NOMO-1 treated with dmso at 0.1 percent for 144 hours (cell line): ENCODE data around the gene BCAS4.

Source experiments
- DNase-seq: peaks from one replicate; lab custom pipeline; 2025; ENCODE audit not compliant: unreplicated experiment; lab: John Stamatoyannopoulos, UW

BCAS4 gene

DNA sequence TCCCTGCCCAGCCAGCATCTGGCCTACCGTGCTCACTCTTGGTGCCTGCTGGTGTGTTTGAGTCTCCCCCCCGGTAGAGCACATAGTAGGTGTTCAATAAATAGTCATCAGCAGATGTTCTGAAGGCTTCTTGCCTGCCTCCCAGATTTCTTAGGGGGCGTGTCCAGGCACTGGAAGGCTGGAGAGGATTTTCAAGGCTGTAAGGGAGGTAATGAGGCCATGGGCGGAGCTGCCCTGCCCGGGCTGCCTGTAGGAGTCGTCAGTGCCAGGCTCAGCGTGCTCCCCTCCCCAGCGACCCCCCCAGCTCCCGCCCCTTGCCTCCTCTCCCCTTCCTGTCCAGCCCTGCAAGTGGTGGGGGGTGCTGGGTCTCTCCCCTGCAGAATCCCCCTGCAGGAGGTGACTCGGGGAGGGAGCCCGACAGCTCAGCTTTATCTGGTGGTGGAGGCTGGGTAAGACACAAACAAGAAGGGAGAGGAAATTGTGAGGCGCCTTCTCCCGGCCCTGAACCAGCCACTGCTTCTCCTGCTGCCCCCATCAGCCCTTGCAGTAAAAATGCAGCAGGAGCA is 55.9 kb downstream of the BCAS4 start:
- DNase-seq, result no peak

DNA sequence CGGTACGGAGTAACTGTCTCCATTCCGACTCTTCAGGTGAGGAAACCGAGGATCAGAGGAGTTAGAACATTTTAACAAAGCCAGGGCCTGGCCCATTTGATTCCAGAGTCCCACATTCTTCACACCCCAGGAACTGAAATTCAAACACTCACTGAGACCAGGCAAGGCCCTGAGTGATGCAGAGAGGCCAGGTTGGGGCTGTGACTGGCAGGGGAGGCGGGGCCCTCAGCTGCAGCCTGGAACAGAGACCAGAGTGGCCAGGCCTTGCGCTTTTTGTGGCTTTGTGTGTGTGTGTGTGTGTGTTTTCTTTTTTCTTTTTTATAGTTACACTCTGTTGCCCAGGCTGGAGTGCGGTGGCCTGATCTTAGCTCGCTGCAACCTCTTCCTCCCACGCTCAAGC is 57.2 kb downstream of the BCAS4 start:
- DNase-seq, result no peak

DNA sequence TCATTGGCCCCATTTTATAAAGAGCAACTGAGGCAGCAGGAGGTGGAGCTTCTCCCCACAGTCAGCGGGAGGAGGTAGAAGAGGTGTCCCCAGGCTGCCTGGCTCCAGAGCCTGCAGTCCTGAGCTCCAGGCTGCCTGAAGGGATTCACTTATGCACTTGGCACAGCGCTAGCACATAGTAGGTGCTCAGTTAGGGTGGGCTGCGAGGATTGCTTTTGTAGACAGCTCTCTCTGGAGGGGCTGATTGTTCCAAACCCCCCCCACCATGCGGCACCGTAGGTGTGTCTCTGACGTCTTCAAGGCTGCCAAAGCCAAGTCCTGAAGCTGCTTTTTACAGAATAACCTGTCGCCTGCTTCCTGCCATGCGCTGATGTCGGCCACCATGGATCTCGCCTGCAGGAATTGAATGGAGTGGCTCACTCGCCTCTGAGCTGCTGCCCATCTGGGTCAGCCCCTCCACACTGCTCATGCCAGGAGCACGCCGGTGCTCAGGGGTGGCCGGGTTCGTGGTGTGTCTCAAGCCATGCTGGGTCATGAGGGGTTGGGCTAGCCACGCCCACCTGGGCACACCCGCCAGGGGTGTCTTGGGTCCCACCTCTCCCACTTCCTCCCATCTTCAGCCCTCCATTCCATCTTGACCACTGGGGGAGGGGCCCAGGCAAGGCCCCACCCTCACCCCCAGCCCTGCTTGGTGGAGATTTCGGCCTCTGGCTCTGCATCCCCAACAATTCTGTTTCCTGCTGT is 59.8 kb downstream of the BCAS4 start:
- DNase-seq, result no peak

DNA sequence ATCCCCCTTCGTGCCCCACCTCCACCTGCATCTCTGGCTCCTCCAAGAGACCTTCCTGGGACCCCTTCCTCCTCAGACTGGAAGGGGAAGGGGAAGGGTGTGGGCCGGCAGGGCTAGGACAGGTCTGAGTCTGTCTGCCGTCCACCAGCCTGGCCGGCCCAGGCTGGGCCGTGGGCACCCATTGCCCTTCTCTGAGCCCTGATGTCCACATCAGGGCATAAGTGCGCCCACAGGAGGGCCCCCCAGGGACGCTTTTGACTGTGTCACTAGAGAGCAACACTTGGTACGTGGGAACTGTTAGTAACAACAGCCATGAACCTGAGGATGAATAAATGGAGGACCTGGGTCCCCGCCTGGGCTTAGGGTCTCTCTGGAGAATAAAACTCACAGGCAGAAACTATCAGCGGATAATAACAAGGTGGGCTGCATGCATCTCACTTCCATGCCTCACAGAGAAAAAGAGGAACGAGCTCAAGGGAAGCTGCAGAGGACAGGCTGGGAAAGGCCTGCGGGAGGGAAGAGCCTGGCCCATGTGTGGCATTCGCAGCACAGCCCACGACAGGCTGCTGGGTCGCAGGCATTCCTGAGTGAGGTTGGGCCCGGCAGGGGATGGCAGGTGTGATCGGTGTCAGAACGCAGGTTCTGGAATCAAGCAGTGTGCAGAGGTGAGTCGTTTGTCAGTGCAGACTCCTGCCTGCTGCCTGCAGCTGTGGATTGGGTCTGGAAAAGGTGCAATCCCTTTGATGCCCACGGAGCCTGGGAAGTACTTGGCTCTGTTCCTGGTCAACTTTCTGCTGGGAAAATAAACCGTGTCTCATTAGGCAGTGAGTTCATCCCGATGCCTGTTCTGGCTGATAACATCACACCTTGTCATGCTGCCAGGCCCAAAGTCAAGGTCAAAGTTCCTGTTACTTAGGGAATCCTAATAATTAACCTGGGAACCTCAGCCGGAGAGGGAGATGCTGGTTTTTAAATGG is 60.9 kb downstream of the BCAS4 start:
- no peak for DNase-seq

DNA sequence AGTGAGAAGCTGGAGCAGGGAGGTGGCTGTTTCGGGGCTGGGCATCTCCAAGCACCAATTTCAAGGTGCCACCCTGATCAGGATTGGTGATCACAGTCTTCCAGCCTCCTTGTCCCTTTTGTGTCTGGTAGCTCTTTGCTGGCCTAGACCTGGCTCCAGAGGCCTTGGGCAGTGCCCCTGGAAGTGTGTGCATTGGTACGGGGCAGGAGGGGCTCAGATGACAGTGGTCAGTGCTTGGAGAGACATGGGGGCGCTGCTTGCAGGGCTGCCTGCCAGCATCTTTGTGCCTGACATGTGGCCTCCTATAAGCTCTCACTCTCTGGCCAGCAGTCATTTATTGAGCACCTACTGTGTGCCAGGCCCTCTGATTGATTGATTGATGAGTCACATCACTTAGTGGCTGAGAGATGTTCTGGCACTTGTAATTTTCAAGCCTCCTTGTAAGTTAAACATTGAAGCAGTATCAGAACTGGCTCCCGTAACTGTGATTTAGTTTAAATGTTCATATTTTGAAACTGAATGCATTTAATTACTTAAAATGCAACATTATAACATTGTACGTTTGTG is 61.7 kb downstream of the BCAS4 start:
- DNase-seq, result no peak

DNA sequence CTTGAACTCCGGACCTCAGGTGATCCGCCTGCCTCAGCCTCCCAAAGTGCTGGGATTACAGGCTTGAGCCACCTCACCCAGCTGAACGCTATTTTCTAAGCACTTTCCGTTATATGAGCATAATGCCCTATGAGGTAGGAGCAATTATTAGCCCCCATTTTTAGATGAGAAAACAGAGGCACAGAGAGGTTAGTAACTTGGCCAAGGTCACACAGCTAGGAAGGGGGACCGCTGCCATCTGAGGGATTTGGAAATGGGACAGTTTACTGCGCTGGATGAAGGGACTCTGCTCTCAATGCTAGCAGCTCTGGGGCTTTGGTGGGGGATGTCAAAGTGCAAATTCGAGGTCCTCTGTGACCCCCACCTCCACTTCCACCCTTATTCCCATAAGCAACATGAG is 62.5 kb downstream of the BCAS4 start:
- DNase-seq, result no peak

DNA sequence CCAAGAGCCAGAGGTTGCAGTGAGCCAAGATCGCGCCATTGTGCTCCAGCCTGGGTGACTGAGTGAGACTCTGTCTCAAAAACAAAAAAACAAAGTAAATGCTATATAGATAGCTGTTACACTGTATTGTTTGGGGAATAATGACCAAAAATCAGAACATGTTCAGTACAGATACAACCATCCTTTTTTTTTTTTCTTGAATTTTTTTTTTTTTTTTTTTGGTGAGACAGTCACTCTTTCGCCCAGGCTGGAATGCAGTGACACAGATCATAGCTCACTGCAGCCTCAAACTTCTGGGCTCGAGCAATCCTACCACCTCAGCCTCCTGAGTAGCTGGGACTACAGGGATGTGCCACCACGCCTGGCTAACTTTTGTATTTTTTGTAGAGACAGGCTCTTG is 63.7 kb downstream of the BCAS4 start:
- DNase-seq, result no peak

DNA sequence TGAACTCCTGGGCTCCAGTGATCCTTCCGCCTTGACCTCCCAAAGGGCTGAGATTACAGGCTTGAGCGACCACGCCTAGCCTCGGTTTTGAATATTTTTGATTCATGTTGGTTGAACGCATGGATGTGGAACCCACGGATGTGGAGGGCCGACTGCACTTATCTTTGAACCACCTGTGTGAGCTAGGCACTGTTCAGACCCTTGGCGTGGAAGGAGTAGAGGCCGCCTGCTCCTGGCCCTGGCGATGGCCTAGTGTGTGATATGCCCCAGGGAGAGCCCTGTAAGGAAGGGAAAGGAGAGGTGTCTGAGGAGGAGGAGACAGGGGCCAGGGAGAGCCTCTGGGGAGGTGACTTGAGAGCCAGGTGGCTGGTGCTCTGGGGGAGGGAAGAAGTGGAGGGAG is 64.3 kb downstream of the BCAS4 start:
- DNase-seq, result no peak

DNA sequence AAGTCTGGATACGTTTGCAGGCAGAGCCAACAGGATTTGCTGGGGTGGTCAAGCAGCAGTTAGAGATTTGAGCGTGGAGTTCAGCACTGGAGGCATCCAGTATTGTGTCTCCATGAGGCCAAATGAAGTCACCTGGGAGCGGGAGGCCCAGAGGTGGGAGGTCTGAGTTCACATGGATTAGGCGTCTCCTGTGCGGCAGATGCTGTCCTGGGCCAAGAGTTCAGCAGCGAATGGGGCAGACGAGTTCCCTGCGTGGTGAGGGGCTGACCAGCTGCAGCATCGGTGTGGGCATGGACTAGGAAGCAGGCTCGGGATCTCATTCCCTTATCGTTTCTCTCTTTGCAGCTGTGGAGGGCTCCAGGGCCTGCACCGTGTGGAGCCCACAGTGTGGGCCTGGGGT is 66.2 kb downstream of the BCAS4 start:
- DNase-seq, result no peak

DNA sequence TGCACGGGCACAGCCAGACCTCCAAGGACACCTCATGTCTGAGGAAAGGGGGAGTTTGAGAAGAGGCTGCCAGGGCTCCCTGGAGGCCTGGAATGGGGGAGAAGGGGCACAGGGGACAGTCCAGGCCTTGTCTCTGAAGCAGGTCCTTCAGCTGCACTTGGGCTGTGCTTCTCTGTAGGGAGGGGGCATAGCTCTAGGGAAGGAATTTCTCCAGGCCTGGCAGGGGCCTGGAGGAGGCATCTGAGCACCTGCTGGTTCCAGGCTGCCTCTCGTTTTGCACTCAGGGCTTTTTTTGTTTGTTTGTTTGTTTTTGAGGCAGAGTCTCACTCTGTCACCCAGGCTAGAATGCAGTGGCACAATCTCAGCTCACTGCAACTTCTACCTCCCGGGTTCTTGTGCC is 67.7 kb downstream of the BCAS4 start:
- no peak for DNase-seq

DNA sequence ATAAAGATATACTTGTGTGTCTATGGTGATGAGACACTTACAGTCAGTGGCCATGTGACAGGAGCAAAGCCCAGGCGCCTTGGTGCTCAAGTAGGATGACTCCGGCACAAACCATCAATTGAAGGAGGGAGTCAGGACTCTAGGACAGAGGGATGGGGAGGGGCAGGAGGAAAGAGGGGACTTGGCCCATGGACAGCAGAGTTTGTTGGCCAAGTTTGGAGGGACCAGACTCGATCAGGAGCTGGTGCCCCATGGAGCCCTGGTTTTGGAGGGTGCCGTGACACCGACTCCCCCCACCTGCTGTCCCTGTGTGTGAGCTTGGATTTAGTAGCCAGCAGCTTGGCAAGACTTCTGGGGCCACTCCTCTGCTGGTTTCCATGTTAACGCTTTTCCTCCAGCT is 70.3 kb downstream of the BCAS4 start:
- no peak for DNase-seq

DNA sequence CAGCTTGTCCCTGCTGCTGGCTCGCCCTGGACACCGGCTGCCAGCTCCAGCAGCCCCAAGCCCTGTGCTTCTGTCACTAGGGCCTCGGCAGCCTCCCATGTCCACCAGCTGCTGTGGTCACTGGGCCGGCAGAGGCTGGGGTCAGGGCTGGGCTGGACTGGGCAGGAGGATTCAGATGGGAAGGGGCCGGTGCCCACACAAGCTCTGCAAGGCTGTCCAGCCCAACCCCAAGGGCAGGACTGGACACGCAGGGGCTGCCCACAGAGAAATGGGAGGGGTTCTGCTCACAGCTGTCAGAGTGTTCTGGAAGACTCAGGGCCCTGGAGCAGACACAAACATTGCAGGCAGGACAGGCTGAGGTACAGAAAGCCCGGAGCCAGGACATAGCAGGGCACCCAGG is 70.7 kb downstream of the BCAS4 start:
- no peak for DNase-seq

DNA sequence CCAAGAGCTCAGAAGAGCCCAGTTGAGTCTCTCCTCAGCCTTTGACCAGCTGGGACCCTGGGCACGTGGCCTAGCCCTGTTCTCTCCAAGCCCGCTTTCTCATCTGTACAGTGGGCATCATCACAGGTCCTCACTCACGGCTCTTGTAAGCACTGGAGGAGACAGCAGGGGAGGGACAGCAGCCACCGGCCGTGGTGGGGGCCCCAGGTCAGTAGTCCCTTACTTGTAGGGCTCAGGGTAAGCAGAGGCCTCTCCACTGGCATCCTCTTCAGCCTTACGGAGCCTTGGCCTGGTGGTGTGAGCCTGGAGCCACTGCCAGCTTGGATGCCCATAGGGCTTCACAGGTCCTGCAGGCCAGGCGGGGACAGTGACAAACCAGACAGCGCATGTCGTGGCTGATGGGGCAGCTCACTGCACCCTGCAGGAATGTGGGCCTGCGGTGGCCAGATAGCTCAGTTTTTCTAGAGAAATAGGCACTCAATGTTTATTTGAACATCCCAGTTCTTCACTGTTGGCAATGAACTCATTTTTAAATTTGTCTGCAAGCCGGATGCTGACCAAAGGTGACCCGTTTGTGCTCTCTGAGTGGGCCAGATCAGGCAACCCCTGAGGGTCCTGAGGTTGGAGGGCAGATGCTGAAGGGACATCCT is 71.3 kb downstream of the BCAS4 start:
- no peak for DNase-seq

DNA sequence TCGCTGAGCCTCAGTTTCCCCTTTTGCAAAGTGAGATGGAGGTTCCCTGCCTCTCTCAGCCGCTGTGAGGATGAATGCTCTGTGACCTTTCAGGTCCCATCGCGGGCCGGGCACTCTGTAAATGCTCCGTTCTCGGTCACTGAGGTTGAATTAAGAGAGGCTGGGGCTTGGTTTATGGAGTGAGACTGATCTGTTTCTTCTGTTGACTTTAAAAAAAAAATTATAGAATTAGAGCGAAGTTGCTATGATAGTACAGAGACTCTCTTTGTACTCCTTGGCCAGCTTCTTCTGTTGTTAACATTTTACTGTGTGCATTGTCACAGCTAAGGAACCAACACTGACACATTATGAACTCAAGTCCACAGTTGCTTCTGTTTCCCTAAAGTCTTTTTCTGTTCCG is 72.0 kb downstream of the BCAS4 start:
- DNase-seq, result no peak

DNA sequence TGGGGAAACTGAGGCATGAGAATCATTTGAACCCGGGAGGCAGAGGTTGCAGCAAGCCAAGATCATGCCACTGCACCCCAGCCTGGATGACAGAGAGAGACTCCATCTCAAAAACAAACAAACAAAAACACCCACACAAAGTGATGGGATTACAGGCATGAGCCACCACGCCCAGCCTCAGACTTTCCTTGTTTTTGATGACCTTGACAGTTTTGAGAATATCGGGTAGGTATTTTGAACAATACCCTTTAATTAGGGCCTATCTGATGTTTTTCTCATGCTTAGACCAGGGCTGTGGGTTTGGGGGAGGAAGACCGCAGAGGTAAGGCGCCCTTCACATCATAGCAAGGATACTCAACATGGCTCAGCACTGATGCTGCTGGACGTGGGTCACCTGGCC is 72.9 kb downstream of the BCAS4 start:
- DNase-seq, result no peak

DNA sequence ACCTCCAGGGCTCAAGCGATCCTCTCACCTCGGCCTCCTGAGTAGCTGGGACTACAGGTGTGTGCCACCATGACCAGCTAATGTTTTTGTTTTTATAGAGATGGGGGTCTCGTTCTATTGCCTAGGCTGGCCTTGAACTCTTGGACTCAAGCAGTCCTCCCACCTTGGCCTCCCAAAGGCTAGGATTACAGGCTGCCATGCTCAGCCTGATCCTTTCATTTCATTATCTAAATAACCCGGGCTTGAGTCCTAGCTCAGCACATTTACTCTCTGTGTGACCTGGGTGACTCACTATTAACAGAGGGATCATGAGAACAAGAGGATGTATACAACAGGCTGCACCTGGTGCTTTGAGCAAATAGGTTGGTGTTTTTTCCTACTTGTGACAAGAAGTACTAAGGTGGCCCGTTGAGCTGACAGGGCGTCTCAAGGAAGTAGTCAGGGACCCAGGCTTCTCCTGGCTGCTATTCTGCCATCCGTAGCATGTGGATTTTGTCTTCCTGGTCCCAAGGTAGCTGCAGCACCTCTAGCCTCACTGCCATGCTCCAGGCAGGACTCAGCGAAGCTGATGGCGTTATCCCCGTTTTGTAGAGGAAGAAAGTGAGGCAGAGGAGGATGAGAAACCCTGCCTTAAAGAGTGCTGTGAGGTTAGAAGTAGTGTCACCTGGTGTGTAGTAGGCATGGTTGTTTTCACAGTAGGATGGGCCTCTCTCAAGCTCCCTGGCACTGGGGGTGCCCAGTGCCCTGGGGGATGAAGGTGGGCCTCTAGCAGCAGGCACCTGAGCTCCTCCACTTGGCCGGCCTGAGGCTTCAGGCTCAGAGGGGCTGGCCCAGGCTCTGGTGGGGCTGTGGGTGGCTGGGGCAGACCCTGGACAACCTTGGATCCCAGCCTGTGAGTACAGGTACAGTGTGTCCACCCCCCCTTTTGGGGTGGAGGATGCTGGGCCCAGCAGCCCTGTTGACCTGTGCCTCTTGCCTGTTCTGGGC is 73.9 kb downstream of the BCAS4 start:
- DNase-seq, result no peak

DNA sequence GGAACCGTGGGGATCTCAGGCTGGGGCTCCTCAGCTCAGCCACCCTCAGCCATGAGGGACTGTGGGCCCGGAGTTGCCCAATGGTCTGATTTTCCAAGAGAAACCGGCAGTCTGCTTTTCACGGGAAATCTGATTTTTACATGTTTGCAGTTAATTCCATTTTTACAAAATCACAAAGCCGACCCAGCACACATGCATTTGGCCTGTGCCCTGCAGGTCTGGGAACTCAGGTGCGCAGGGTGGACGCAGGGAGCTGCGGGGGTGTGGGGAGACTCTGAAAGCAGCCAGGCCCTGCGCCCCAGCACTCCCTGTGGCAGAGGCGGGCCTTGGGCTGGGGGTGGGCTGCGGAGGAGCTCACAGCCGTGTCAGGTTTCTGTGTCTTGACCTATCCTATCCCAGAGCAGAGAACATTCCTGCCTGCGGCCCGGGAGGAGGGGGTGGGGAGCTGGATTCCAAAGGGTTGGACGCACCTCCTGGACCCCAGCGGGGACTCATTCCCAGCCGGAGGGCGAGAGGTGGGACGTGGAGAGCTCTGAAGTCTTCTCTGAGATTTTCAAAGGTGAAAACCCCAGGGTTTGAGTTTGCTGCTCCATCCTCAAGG is 75.8 kb downstream of the BCAS4 start:
- no peak for DNase-seq

DNA sequence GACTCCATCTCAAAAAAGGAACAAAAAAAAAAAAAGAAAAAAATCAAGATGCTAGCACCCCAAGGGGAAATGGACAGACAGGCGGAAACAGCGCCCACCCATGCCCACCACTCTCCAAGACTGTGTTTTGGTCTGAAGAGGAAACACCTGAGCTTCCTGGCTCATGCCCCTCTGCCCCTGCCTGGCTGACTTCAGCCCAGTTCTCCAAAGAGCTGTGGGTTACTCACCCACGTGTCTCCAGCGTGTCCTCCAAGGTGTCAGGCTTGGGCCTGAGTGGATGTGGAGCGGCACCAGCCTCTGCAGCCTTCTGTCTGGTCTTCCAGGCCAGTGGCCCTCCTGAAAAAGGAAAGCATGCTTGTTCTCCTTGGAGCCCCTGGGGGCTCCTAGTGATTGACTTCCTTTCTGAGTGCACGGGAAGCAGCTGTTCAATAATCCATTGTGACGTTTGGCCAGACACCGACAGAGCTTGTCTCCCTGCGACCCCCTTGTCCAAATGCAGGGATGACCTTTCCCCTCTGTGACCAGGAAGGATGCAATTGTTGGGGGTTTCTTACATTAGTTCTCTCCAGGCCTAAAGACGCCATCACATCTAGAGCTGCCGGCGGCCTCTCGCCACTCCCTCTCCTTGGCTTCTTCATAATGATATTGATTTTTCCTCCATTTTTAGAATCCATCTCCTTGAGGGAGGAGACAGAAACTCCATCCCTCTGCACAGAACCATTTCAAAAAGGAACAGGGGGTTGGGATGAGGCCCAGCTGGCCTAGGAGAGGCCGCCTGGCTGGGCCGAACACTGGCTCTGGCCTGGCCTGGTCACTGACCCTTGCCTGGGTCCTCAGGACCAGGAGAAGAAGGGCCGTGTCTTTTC is 77.9 kb downstream of the BCAS4 start:
- no peak for DNase-seq

DNA sequence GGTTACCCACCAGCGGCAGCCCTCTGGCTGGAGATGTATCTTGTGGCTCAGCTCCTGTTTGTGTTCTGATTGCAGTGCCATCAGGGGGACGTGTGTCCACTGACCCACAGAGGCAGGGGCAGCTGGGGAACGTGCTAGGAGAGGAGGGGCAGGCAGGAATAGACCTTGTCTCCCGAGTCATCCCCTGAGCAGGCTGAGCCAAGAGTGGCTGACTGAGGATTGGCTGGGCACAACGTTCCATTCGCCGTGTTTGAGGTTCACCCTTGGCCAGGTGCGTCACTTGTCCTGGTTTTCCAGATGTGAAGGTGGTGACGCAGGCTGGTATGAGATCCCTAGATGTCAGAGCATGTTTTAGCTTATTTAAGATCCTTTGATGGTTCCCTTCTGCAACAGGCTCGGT is 78.7 kb downstream of the BCAS4 start:
- DNase-seq, result no peak
